SK-N-SH (cell line): ENCODE measurements around the gene KCTD17. TPM values are rescaled to one million over a fixed set of nuclear protein-coding genes. Genes with fewer than 3 reads are reported as not detected.

Experiments
- CTCF ChIA-PET: fragments of 300-600, 350-600 bp; formaldehyde crosslinking; extraction: SDS; loops from one replicate; lab custom pipeline; 2021; lab: Yijun Ruan, JAX
- POLR2A ChIA-PET: fragments of 350-600 bp; sonication (Branson Sonifier 250); formaldehyde crosslinking; extraction: SDS; loops from one replicate; lab custom pipeline; 2020; ENCODE audit warnings: antibody characterized with exemption, inconsistent platforms; lab: Yijun Ruan, JAX
- DNase-seq: peaks from one replicate; pipeline ENCODE4 v3.0.0; 2012
- H2AFZ ChIP-seq: fragments of 200-600 bp; sonication (generic); 2 replicates; pipeline ENCODE4 v1.8.1; 2016; ENCODE audit warnings: antibody characterized with exemption, mild to moderate bottlenecking, low read depth
- H3F3A ChIP-seq: fragments of 200-600 bp; sonication (generic); replicated peaks from 2 replicates; pipeline ENCODE3; 2016; ENCODE audit warnings: antibody characterized with exemption, mild to moderate bottlenecking; ENCODE audit not compliant: insufficient read depth
- H3K27ac ChIP-seq, 2 experiments: fragments of 200-500 bp in 1 of 2; fragments of 200-600 bp in 1 of 2; sonication (Bioruptor generic) in 1 of 2; sonication (generic), shearing (Covaris generic) in 1 of 2; 2 replicates each; pipeline versions ENCODE4 v1.5.1 to v1.6.1; 2014 to 2016; ENCODE audit warnings: low read depth in 2 of 2, inconsistent platforms in 1 of 2, low read length in 1 of 2, mild to moderate bottlenecking in 1 of 2, mixed read lengths in 1 of 2
- H3K27me3 ChIP-seq: fragments of 200-600 bp; sonication (generic), shearing (Covaris generic); 2 replicates; pipeline ENCODE4 v1.6.1; 2016; ENCODE audit warnings: mixed run types; ENCODE audit not compliant: insufficient read depth
- H3K36me3 ChIP-seq, 2 experiments: fragments of 200-500 bp in 1 of 2; fragments of 200-600 bp in 1 of 2; sonication (Bioruptor generic) in 1 of 2; sonication (generic) in 1 of 2; replicated peaks in 1 of 2; 2 replicates each; pipeline versions ENCODE3 to v1.5.1; 2014 to 2016; ENCODE audit warnings: low read length in 1 of 2, mild to moderate bottlenecking in 1 of 2; ENCODE audit not compliant: insufficient read depth in 2 of 2, control insufficient read depth in 1 of 2
- H3K4me1 ChIP-seq, 2 experiments: fragments of 200-500 bp in 1 of 2; fragments of 200-600 bp in 1 of 2; sonication (Bioruptor generic) in 1 of 2; sonication (generic), shearing (Covaris generic) in 1 of 2; 2 replicates each; pipeline versions ENCODE4 v1.5.1 to v1.6.1; 2014 to 2016; ENCODE audit warnings: low read depth in 1 of 2, low read length in 1 of 2, mixed run types in 1 of 2; ENCODE audit not compliant: insufficient read depth in 2 of 2, control insufficient read depth in 1 of 2
- H3K4me2 ChIP-seq: fragments of 200-600 bp; sonication (generic), shearing (Covaris generic); 2 replicates; pipeline ENCODE4 v1.6.1; 2017; ENCODE audit warnings: mixed run types
- H3K4me3 ChIP-seq, 2 experiments: fragments of 200-500 bp in 1 of 2; fragments of 200-600 bp in 1 of 2; sonication (Bioruptor generic) in 1 of 2; sonication (generic), shearing (Covaris generic) in 1 of 2; 2 replicates each; pipeline versions ENCODE4 v1.5.1 to v1.8.1; 2014 to 2016; ENCODE audit warnings: low read depth in 2 of 2, inconsistent platforms in 1 of 2, low read length in 1 of 2, mild to moderate bottlenecking in 1 of 2, mixed read lengths in 1 of 2, moderate library complexity in 1 of 2
- H3K79me2 ChIP-seq: fragments of 200-600 bp; sonication (generic); 2 replicates; pipeline ENCODE4 v1.8.1; 2017; ENCODE audit warnings: mild to moderate bottlenecking; ENCODE audit not compliant: insufficient read depth
- H3K9ac ChIP-seq: fragments of 200-600 bp; sonication (generic); 2 replicates; pipeline ENCODE4 v1.6.1; 2017; ENCODE audit warnings: mixed run types
- H3K9me2 ChIP-seq: fragments of 200-600 bp; sonication (generic); 2 replicates; pipeline ENCODE4 v1.6.1; 2017; ENCODE audit warnings: mixed run types
- H3K9me3 ChIP-seq: fragments of 200-600 bp; sonication (generic); 2 replicates; pipeline ENCODE4 v1.6.1; 2017; ENCODE audit warnings: mixed run types, mild to moderate bottlenecking, moderate library complexity
- H4K20me1 ChIP-seq: fragments of 200-600 bp; sonication (generic); 2 replicates; pipeline ENCODE4 v1.6.1; 2017; ENCODE audit warnings: mild to moderate bottlenecking, mixed run types; ENCODE audit not compliant: insufficient read depth
- EZH2phosphoT487 ChIP-seq: fragments of 200-600 bp; sonication (generic); IDR thresholded peaks from 2 replicates; pipeline ENCODE4 v1.6.1; 2017; ENCODE audit warnings: low read depth, mixed run types, mild to moderate bottlenecking, antibody characterized with exemption, moderate library complexity, borderline replicate concordance
- FOSL2 ChIP-seq: IDR thresholded peaks from 2 replicates; pipeline ENCODE4 v1.4.0; 2012; ENCODE audit warnings: low read depth, mild to moderate bottlenecking, moderate library complexity, borderline replicate concordance
- FOXJ3 ChIP-seq: sonication (generic); formaldehyde crosslinking; IDR thresholded peaks from 2 replicates; pipeline ENCODE4 v1.5.1; 2020; ENCODE audit warnings: mild to moderate bottlenecking, missing genetic modification reagents
- GABPA ChIP-seq: IDR thresholded peaks from 2 replicates; pipeline ENCODE4 v1.4.0; 2012; ENCODE audit warnings: low read depth, mild to moderate bottlenecking
- GATA2 ChIP-seq: sonication (generic); formaldehyde crosslinking; IDR thresholded peaks from 2 replicates; pipeline ENCODE4 v1.5.0; 2020; ENCODE audit warnings: mild to moderate bottlenecking, missing genetic modification reagents
- JUND ChIP-seq: IDR thresholded peaks from 2 replicates; pipeline ENCODE4 v1.4.0; 2012
- NRF1 ChIP-seq: IDR thresholded peaks from 2 replicates; pipeline ENCODE4 v1.6.1; 2012; ENCODE audit warnings: low read depth, mild to moderate bottlenecking, low read length
- POLR2AphosphoS5 ChIP-seq: IDR thresholded peaks from 2 replicates; pipeline ENCODE4 v1.6.1; 2012; ENCODE audit warnings: low read depth, low read length
- RAD21 ChIP-seq: IDR thresholded peaks from 2 replicates; pipeline ENCODE4 v1.6.1; 2012; ENCODE audit warnings: mild to moderate bottlenecking, low read length
- REST ChIP-seq: IDR thresholded peaks from 2 replicates; pipeline ENCODE4 v1.6.1; 2012; ENCODE audit warnings: mild to moderate bottlenecking, low read depth, low read length, moderate library complexity
- RFX5 ChIP-seq: IDR thresholded peaks from 2 replicates; pipeline ENCODE4 v1.6.1; 2012; ENCODE audit warnings: mild to moderate bottlenecking, improper control_type of control experiment, low read length
- RXRA ChIP-seq: IDR thresholded peaks from 2 replicates; pipeline ENCODE4 v1.4.0; 2012; ENCODE audit warnings: low read depth, mild to moderate bottlenecking, borderline replicate concordance
- SMC3 ChIP-seq: IDR thresholded peaks from 2 replicates; pipeline ENCODE4 v1.6.1; 2012; ENCODE audit warnings: low read depth, low read length, improper control_type of control experiment
- TAF1 ChIP-seq: IDR thresholded peaks from 2 replicates; pipeline ENCODE4 v1.6.1; 2012; ENCODE audit warnings: low read depth, mild to moderate bottlenecking, low read length, moderate library complexity, borderline replicate concordance
- USF2 ChIP-seq: fragments of 150-350 bp; IDR thresholded peaks from 2 replicates; pipeline ENCODE4 v1.6.1; 2017; ENCODE audit warnings: antibody characterized with exemption, low read length, low read depth, borderline replicate concordance
- ZBTB33 ChIP-seq: IDR thresholded peaks from 2 replicates; pipeline ENCODE4 v1.4.0; 2012; ENCODE audit warnings: low read depth, borderline replicate concordance
- WGBS: methylation state at CpG from one replicate; pipeline ENCODE4 v1.1.6; 2017; ENCODE audit warnings: low lambda C conversion rate; 5-methylcytosine and 5-hydroxymethylcytosine counted together
- polyA plus RNA-seq, 3 experiments: library from polyadenylated mRNA; depleted of rRNA; stranded (reverse); fragments of >200 nt; gene quantifications; 2 replicates each; pipeline ENCODE4 v1.2.3, GENCODE V29; 2012

The KCTD17 gene
- polyA plus RNA-seq, 1 of the 3 experiments (the other 2 are of a cell fraction) = 57.8 TPM

- DNase-seq = no peak
- no peaks in the 10 kb centered on the region for H3K9me3 ChIP-seq
- ChIA-PET CTCF (interaction anchor here (1.5 kb wide), 1 partner anchor 9 kb away, joined by 7 read pairs; no protein-coding TSS in a partner anchor), POLR2A (no interaction called here)
- H3K9ac ChIP-seq = no peak overlapping the region
- H3K27ac ChIP-seq = no peak overlapping the region
- no peaks in the 10 kb centered on the region; the same call in 1 of the 2 replicates for H3K79me2 ChIP-seq
- H2AFZ ChIP-seq = no peak overlapping the region
- H3F3A ChIP-seq = no peaks in the 10 kb centered on the region
- no peaks in the 10 kb centered on the region for H4K20me1 ChIP-seq
- peaks cover 0 to 9% of the 10 kb centered on the region in 2 experiments; a peak in 1 of 4 replicates for H3K4me1 ChIP-seq
- TF ChIP-seq RXRA = no peak
- TF ChIP-seq GABPA = no peak
- no peak for TF ChIP-seq FOXJ3 (CRISPR knock-in tag)
- no peak for TF ChIP-seq NRF1
- TF ChIP-seq GATA2 = no peak
- no peak for TF ChIP-seq REST
- no peak for TF ChIP-seq RAD21
- TF ChIP-seq ZBTB33 = no peak
- no peak for TF ChIP-seq SMC3
- no peak for TF ChIP-seq EZH2phosphoT487
- no peak overlapping the region for H3K4me3 ChIP-seq
- no peaks in the 10 kb centered on the region for H3K27me3 ChIP-seq
- peaks cover 3 to 7% of the 10 kb centered on the region in 2 experiments for H3K36me3 ChIP-seq
- WGBS = 81% methylated on average over 10 of the region's 10 CpGs
- H3K4me2 ChIP-seq = no peak overlapping the region
- no peaks in the 10 kb centered on the region for H3K9me2 ChIP-seq
Measured at GRCh38 chr22:37012956-37013355, 38.6 kb upstream of the KCTD17 start.

GRCh38 chr22:37014415-37014806 is 37.1 kb upstream of the KCTD17 start:
- no peaks in the 10 kb centered on the region for H3K9me3 ChIP-seq
- POLR2A ChIA-PET = no interaction called here

More at GRCh38 chr22:37014415-37014806, 37.1 kb upstream of the KCTD17 start:
- Histone ChIP-seq H3K79me2 (peaks cover 7% of the 10 kb centered on the region; the same call in 1 of the 2 replicates), H3F3A (no peaks in the 10 kb centered on the region), H3K36me3 (peaks cover 3 to 7% of the 10 kb centered on the region in 2 experiments), H3K4me2 (no peak overlapping the region)
- TF ChIP-seq JUND = no peak
- no peak for TF ChIP-seq FOSL2
- no peak for TF ChIP-seq POLR2AphosphoS5
- TF ChIP-seq RFX5 = no peak
- no peak for TF ChIP-seq ZBTB33
- no peak for TF ChIP-seq TAF1
- no peak for TF ChIP-seq USF2
- TF ChIP-seq, all 33 proteins: peak for 0
- no peak for DNase-seq
- Histone ChIP-seq H4K20me1 (no peaks in the 10 kb centered on the region), H3K4me1 (peaks cover 6 to 16% of the 10 kb centered on the region in 2 experiments; a peak in 1 of 4 replicates), H3K27me3 (no peaks in the 10 kb centered on the region), H3K9ac (no peak overlapping the region), H2AFZ (no peak overlapping the region), H3K9me2 (no peaks in the 10 kb centered on the region), H3K4me3 (no peak overlapping the region), H3K27ac (no peak overlapping the region)
- 87% methylated on average over 3 of the region's 4 CpGs for WGBS
- CTCF ChIA-PET = interaction anchor here (1.5 kb wide), 1 partner anchor 11 kb away, joined by 6 read pairs; no protein-coding TSS in a partner anchor
